Measurements from ENCODE around the gene CFAP97D1. TPM values are rescaled to one million over a fixed set of nuclear protein-coding genes. Genes with fewer than 3 reads are reported as not detected.

CFAP97D1 gene
- total and polyA plus RNA-seq, 2 experiments from 2014 or later, result not detected

GRCh38 chr17:43779145-43780125 lies 800 bp upstream of the CFAP97D1 start:
- Histone ChIP-seq H3K9me3 (ENCODE audit: low read depth) (no peaks in the 10 kb centered on the region), H3K27me3 (peaks cover 14% of the 10 kb centered on the region), H3K36me3 (no peaks in the 10 kb centered on the region), H3K4me1 (ENCODE audit: low read depth) (peaks cover 14% of the 10 kb centered on the region), H3K4me3 (peak overlapping the region; percentile 87), H3K27ac (peak overlapping the region; percentile 99)
- peak in 1 of 2 donors; percentile 72 for DNase-seq (ENCODE audit: low read depth in 1 of 2, low spot score in 1 of 2)
- no peak for TF ChIP-seq CTCF (IDR thresholded peaks at IDR 0.05; ENCODE audit: low read depth, low read length)

- no peak for TF ChIP-seq CTCF (IDR thresholded peaks at IDR 0.05; ENCODE audit: low read depth, low read length)
- Histone ChIP-seq H3K27me3 (peaks cover 14% of the 10 kb centered on the region), H3K36me3 (no peaks in the 10 kb centered on the region), H3K4me1 (ENCODE audit: low read depth) (no peaks in the 10 kb centered on the region), H3K4me3 (no peak overlapping the region), H3K27ac (no peak overlapping the region), H3K9me3 (ENCODE audit: low read depth) (no peaks in the 10 kb centered on the region)
- no peak for DNase-seq (ENCODE audit: low read depth in 1 of 2, low spot score in 1 of 2)
These were observed 2.9 kb downstream of the CFAP97D1 start for GRCh38 chr17:43782913-43783680.

- Histone ChIP-seq H3K27ac (no peak overlapping the region), H3K36me3 (no peaks in the 10 kb centered on the region), H3K4me1 (ENCODE audit: low read depth) (no peaks in the 10 kb centered on the region), H3K4me3 (no peak overlapping the region), H3K9me3 (ENCODE audit: low read depth) (no peaks in the 10 kb centered on the region), H3K27me3 (peaks cover 14% of the 10 kb centered on the region)
- TF ChIP-seq CTCF (IDR thresholded peaks at IDR 0.05; ENCODE audit: low read depth, low read length), result no peak
- DNase-seq (ENCODE audit: low read depth in 1 of 2, low spot score in 1 of 2), result no peak
These were observed 3.8 kb downstream of the CFAP97D1 start for GRCh38 chr17:43784068-43784467.

GRCh38 chr17:43784628-43785101 lies 4.4 kb downstream of the CFAP97D1 start:
- DNase-seq (ENCODE audit: low read depth in 1 of 2, low spot score in 1 of 2), result peak in 1 of 2 donors; percentile 54
- Histone ChIP-seq H3K4me1 (ENCODE audit: low read depth) (no peaks in the 10 kb centered on the region), H3K4me3 (no peak overlapping the region), H3K9me3 (ENCODE audit: low read depth) (no peaks in the 10 kb centered on the region), H3K36me3 (no peaks in the 10 kb centered on the region), H3K27me3 (peaks cover 14% of the 10 kb centered on the region), H3K27ac (no peak overlapping the region)
- no peak for TF ChIP-seq CTCF (IDR thresholded peaks at IDR 0.05; ENCODE audit: low read depth, low read length)

- Histone ChIP-seq H3K9me3 (ENCODE audit: low read depth) (no peaks in the 10 kb centered on the region), H3K27ac (no peak overlapping the region), H3K36me3 (no peaks in the 10 kb centered on the region), H3K4me1 (ENCODE audit: low read depth) (no peaks in the 10 kb centered on the region), H3K27me3 (peaks cover 5% of the 10 kb centered on the region), H3K4me3 (no peak overlapping the region)
- TF ChIP-seq CTCF (IDR thresholded peaks at IDR 0.05; ENCODE audit: low read depth, low read length), result no peak
- DNase-seq (ENCODE audit: low read depth in 1 of 2, low spot score in 1 of 2), result no peak
These were observed 7.5 kb downstream of the CFAP97D1 start for GRCh38 chr17:43787728-43788127.
